OCI-LY3 (cell line): ENCODE measurements around the gene EGFL7.

ENCODE experiments used
- H2AFZ ChIP-seq: fragments of 200-600, 300-600 bp; shearing (Covaris generic); 2 replicates; pipeline ENCODE4 v1.6.0; 2014; ENCODE audit warnings: antibody characterized with exemption, low read depth, low read length
- H3K27ac ChIP-seq: fragments of 200-600, 300-600 bp; sonication (generic); 2 replicates; pipeline ENCODE4 v1.5.1; 2014; ENCODE audit warnings: mild to moderate bottlenecking, low read length, moderate library complexity, mixed read lengths
- H3K27me3 ChIP-seq: fragments of 200-600, 300-600 bp; sonication (generic); 2 replicates; pipeline ENCODE4 v1.6.1; 2014; ENCODE audit warnings: low read depth, low read length, mixed read lengths
- H3K36me3 ChIP-seq: fragments of 200-600, 300-600 bp; sonication (generic); replicated peaks from 2 replicates; pipeline ENCODE3; 2014; ENCODE audit warnings: low read depth, low read length, mixed read lengths
- H3K4me1 ChIP-seq: fragments of 300-600, 200-600 bp; sonication (generic); 2 replicates; pipeline ENCODE4 v1.6.1; 2014; ENCODE audit warnings: low read length, mixed read lengths
- H3K4me2 ChIP-seq: fragments of 200-600, 300-600 bp; sonication (generic); 2 replicates; pipeline ENCODE4 v1.6.1; 2014; ENCODE audit warnings: low read length, mixed read lengths
- H3K4me3 ChIP-seq: fragments of 300-600, 200-600 bp; sonication (generic); 2 replicates; pipeline ENCODE4 v1.5.1; 2014; ENCODE audit warnings: antibody characterized with exemption, mild to moderate bottlenecking, low read length, moderate library complexity
- H3K79me2 ChIP-seq: fragments of 300-600, 200-600 bp; shearing (Covaris generic); 2 replicates; pipeline ENCODE4 v1.6.1; 2014; ENCODE audit warnings: mild to moderate bottlenecking, low read length, mixed read lengths
- H3K9ac ChIP-seq: fragments of 300-600, 200-600 bp; shearing (Covaris generic); 2 replicates; pipeline ENCODE4 v1.6.0; 2014; ENCODE audit warnings: mild to moderate bottlenecking, low read length, moderate library complexity
- H3K9me3 ChIP-seq: fragments of 200-600, 300-600 bp; shearing (Covaris generic); 2 replicates; pipeline ENCODE4 v1.6.1; 2014; ENCODE audit warnings: low read length, mixed read lengths; ENCODE audit not compliant: insufficient read depth
- H4K20me1 ChIP-seq: fragments of 200-600, 300-600 bp; sonication (generic); 2 replicates; pipeline ENCODE4 v1.6.1; 2016; ENCODE audit warnings: low read length, mixed read lengths; ENCODE audit not compliant: insufficient read depth
- CTCF ChIP-seq: fragments of 200-600, 300-600 bp; sonication (generic); IDR thresholded peaks from 2 replicates; pipeline ENCODE4 v1.5.1; 2014; ENCODE audit warnings: antibody characterized with exemption, low read length, low read depth
- EZH2phosphoT487 ChIP-seq: fragments of 200-600 bp; shearing (Covaris generic); IDR thresholded peaks from 2 replicates; pipeline ENCODE4 v1.6.1; 2018; ENCODE audit warnings: antibody characterized with exemption, mixed run types, low read depth

EGFL7 gene

GRCh38 chr9:136662656-136663581 lies at the start of gene EGFL7:
EGFL7 (plus strand) TSS chr9:136662916; CDS start chr9:136668283, 5,367 bp downstream.
- TF ChIP-seq EZH2phosphoT487 (no peak), CTCF (no peak)
- Histone ChIP-seq H3K9ac (no peak within 1 kb of the TSS), H3K4me3 (no peak within 1 kb of the TSS), H3K4me1 (no peaks in the 10 kb centered on the region), H3K27ac (no peak within 1 kb of the TSS), H3K4me2 (no peak within 1 kb of the TSS), H3K27me3 (peaks cover 56% of the 10 kb centered on the region), H3K36me3 (no peaks in the 10 kb centered on the region), H2AFZ (no peak within 1 kb of the TSS), H3K79me2 (no peaks in the 10 kb centered on the region), H4K20me1 (no peaks in the 10 kb centered on the region), H3K9me3 (no peaks in the 10 kb centered on the region)

GRCh38 chr9:136613824-136614371 lies 48.8 kb upstream of the EGFL7 start:
- H3K4me3 ChIP-seq = no peak overlapping the region
- H3K9ac ChIP-seq = no peak overlapping the region
- no peaks in the 10 kb centered on the region for H4K20me1 ChIP-seq
- no peaks in the 10 kb centered on the region for H3K9me3 ChIP-seq
- H3K27me3 ChIP-seq = peaks cover 11% of the 10 kb centered on the region
- H2AFZ ChIP-seq = no peak overlapping the region
- H3K36me3 ChIP-seq = no peaks in the 10 kb centered on the region
- no peak overlapping the region for H3K27ac ChIP-seq
- no peak for TF ChIP-seq EZH2phosphoT487
- no peak for TF ChIP-seq CTCF
- no peak overlapping the region for H3K4me2 ChIP-seq
- H3K79me2 ChIP-seq = no peaks in the 10 kb centered on the region
- H3K4me1 ChIP-seq = peaks cover 23% of the 10 kb centered on the region

DNA sequence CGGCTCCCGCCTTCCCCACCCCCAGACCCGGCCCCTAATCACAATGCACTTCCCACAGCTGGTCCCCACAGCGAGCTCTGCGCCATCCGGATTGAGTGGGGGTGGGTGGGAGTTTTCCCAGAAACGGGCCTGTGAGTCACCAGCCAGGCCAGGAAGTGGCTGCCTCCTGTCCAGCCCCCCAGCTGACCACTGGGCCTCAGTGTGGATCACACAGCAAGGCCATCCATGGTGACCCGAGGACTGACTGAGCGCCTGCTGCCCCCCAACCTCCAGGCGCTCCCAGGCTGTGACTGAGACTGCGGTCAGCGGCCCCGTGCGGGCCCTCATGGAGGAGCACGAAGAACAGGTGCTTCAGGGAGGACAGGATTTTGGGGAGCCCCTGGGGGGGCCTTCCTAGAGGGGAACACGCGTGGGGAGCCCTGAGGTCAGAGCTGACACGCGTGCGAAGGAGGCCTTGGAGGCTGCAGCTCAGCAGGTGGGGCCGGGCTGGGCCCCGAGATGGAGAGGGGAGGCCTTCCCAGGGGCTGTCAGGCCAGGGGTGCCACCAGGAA lies 48.3 kb upstream of the EGFL7 start:
- H4K20me1 ChIP-seq = no peaks in the 10 kb centered on the region
- H3K9ac ChIP-seq = no peak overlapping the region
- H3K27me3 ChIP-seq = peaks cover 6% of the 10 kb centered on the region
- H3K79me2 ChIP-seq = no peaks in the 10 kb centered on the region
- H3K36me3 ChIP-seq = no peaks in the 10 kb centered on the region
- H2AFZ ChIP-seq = no peak overlapping the region
- H3K4me1 ChIP-seq = peaks cover 26% of the 10 kb centered on the region
- no peak overlapping the region for H3K4me2 ChIP-seq
- no peak for TF ChIP-seq CTCF
- TF ChIP-seq EZH2phosphoT487 = no peak
- no peaks in the 10 kb centered on the region for H3K9me3 ChIP-seq
- no peak overlapping the region for H3K4me3 ChIP-seq
- H3K27ac ChIP-seq = no peak overlapping the region

GRCh38 chr9:136614967-136615623 lies 47.6 kb upstream of the EGFL7 start:
- peaks cover 28% of the 10 kb centered on the region for H3K4me1 ChIP-seq
- TF ChIP-seq EZH2phosphoT487 = no peak
- no peak for TF ChIP-seq CTCF
- no peaks in the 10 kb centered on the region for H3K27me3 ChIP-seq

More at GRCh38 chr9:136614967-136615623, 47.6 kb upstream of the EGFL7 start:
- no peak overlapping the region for H3K27ac ChIP-seq
- H4K20me1 ChIP-seq = no peaks in the 10 kb centered on the region
- H3K4me3 ChIP-seq = no peak overlapping the region
- no peak overlapping the region for H3K4me2 ChIP-seq
- no peaks in the 10 kb centered on the region for H3K9me3 ChIP-seq
- no peak overlapping the region for H3K9ac ChIP-seq
- no peak overlapping the region for H2AFZ ChIP-seq
- H3K36me3 ChIP-seq = no peaks in the 10 kb centered on the region
- no peaks in the 10 kb centered on the region for H3K79me2 ChIP-seq
